ENCODE measurements around the gene ASPSCR1. TPM values are rescaled to one million over a fixed set of nuclear protein-coding genes. Genes with fewer than 3 reads are reported as not detected.

Gene ASPSCR1
- total and polyA plus RNA-seq, 9 of the 15 experiments (the other 6 are each of a cell fraction or from before 2014, with no cell fraction given) = 0.90 to 36.9 (median 11.6) TPM

DNA sequence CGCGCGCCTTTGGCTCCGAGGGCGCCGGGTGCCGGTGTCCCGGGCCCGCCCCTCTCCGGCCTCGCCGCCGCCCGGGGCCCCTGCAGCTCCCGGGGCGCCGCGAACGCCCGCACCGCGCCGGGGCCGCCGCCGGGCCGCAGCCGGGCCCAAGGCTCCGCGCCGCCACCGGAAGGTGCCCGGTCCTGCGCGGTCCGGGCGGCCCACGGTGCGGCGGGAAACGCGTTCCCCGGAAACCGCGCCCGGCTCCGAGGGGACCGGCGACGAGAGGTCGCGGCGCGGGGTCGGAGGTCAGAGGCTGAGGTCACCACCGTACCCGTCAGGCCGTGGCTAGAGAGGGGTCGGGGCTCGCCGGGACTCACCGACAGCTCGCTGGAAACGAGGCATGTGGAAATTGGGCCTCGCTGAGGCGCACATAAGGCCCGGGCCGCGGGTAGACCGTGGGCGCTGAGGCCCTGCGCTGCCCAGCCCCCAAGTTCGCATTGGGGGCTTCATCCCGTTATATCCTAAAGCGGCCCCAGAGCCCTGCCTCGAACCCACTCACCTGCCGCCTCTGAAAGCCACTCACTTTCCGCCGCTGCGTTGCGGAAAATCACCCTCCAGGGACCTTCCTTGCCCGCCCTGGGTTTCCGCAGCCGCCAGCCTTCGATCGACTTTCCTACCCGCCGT is 88.3 kb downstream of the ASPSCR1 start, which contains the start of gene DUS1L (continued):
- TF ChIP-seq TRIM24 (IDR thresholded peaks at IDR 0.05) (peak in 1 of 2 experiments; percentile 99; a peak in 2 of 4 replicates), ARNT (IDR thresholded peaks at IDR 0.05) (no peak), CEBPB (tag; IDR thresholded peaks at IDR 0.05) (no peak), TAF1 (IDR thresholded peaks at IDR 0.05; ENCODE audit: control insufficient read depth, extremely low read depth, insufficient read depth, low read length, severe bottlenecking) (peak; percentile 82), KLF16 (IDR thresholded peaks at IDR 0.05) (no peak), KAT7 (CRISPR knock-in tag; IDR thresholded peaks at IDR 0.05; ENCODE audit: borderline replicate concordance) (peak; percentile 91; the same call in 1 of the 2 replicates), HMG20A (CRISPR knock-in tag; conservative IDR thresholded peaks at IDR 0.05) (no peak), ZNF23 (CRISPR knock-in tag; IDR thresholded peaks at IDR 0.05) (no peak), KLF1 (tag; IDR thresholded peaks at IDR 0.05) (no peak), ZNF324 (CRISPR knock-in tag; IDR thresholded peaks at IDR 0.05) (no peak), NFRKB (IDR thresholded peaks at IDR 0.05; ENCODE audit: low read depth) (no peak), EP400 (IDR thresholded peaks at IDR 0.05) (peak; percentile 64; the same call in 1 of the 2 replicates), HEY1 (CRISPR knock-in tag; IDR thresholded peaks at IDR 0.05; ENCODE audit: borderline replicate concordance) (no peak), ZNF785 (CRISPR knock-in tag; IDR thresholded peaks at IDR 0.05) (no peak), ZEB2 (IDR thresholded peaks at IDR 0.05) (peak; percentile 93), PTBP1 (IDR thresholded peaks at IDR 0.05; ENCODE audit: low read depth, low read length) (no peak), ZNF696 (CRISPR knock-in tag; conservative IDR thresholded peaks at IDR 0.05) (no peak), U2AF1 (optimal IDR thresholded peaks at IDR 0.05; ENCODE audit: low read depth, low read length) (peak; percentile 57), GTF2E2 (tag; IDR thresholded peaks at IDR 0.05) (no peak), ZNF668 (CRISPR knock-in tag; IDR thresholded peaks at IDR 0.05) (peak; percentile 81; the same call in 1 of the 2 replicates)
- TF ChIP-seq, protein P1, sequence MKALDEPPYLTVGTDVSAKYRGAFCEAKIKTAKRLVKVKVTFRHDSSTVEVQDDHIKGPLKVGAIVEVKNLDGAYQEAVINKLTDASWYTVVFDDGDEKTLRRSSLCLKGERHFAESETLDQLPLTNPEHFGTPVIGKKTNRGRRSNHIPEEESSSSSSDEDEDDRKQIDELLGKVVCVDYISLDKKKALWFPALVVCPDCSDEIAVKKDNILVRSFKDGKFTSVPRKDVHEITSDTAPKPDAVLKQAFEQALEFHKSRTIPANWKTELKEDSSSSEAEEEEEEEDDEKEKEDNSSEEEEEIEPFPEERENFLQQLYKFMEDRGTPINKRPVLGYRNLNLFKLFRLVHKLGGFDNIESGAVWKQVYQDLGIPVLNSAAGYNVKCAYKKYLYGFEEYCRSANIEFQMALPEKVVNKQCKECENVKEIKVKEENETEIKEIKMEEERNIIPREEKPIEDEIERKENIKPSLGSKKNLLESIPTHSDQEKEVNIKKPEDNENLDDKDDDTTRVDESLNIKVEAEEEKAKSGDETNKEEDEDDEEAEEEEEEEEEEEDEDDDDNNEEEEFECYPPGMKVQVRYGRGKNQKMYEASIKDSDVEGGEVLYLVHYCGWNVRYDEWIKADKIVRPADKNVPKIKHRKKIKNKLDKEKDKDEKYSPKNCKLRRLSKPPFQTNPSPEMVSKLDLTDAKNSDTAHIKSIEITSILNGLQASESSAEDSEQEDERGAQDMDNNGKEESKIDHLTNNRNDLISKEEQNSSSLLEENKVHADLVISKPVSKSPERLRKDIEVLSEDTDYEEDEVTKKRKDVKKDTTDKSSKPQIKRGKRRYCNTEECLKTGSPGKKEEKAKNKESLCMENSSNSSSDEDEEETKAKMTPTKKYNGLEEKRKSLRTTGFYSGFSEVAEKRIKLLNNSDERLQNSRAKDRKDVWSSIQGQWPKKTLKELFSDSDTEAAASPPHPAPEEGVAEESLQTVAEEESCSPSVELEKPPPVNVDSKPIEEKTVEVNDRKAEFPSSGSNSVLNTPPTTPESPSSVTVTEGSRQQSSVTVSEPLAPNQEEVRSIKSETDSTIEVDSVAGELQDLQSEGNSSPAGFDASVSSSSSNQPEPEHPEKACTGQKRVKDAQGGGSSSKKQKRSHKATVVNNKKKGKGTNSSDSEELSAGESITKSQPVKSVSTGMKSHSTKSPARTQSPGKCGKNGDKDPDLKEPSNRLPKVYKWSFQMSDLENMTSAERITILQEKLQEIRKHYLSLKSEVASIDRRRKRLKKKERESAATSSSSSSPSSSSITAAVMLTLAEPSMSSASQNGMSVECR (CRISPR knock-in tag; IDR thresholded peaks at IDR 0.05) = no peak; the same call in 1 of the 2 replicates
- TF ChIP-seq, protein P2, sequence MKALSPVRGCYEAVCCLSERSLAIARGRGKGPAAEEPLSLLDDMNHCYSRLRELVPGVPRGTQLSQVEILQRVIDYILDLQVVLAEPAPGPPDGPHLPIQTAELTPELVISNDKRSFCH (CRISPR knock-in tag; IDR thresholded peaks at IDR 0.05) = no peak
- TF ChIP-seq, protein P2 (tag; IDR thresholded peaks at IDR 0.05) = peak; percentile 92
- TF ChIP-seq, protein P3, sequence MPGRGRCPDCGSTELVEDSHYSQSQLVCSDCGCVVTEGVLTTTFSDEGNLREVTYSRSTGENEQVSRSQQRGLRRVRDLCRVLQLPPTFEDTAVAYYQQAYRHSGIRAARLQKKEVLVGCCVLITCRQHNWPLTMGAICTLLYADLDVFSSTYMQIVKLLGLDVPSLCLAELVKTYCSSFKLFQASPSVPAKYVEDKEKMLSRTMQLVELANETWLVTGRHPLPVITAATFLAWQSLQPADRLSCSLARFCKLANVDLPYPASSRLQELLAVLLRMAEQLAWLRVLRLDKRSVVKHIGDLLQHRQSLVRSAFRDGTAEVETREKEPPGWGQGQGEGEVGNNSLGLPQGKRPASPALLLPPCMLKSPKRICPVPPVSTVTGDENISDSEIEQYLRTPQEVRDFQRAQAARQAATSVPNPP (IDR thresholded peaks at IDR 0.05; ENCODE audit: borderline replicate concordance, insufficient read depth, insufficient read length) = no peak

Measured in K562 (cell line).